Measurements from ENCODE around the gene SLC16A12. TPM values are rescaled to one million over a fixed set of nuclear protein-coding genes. Genes with fewer than 3 reads are reported as not detected.
A peak's percentile ranks its signal among the peaks of the same experiment; 100 is the strongest.
"Not testable (repeated sequence)": the region's sequence is repeated elsewhere in the genome, so short reads cannot be mapped to it uniquely, and the experiment has no call there.

SLC16A12 gene
- total and polyA plus RNA-seq, 8 donors = 6.0 to 38.2 (median 23.6) TPM

DNA sequence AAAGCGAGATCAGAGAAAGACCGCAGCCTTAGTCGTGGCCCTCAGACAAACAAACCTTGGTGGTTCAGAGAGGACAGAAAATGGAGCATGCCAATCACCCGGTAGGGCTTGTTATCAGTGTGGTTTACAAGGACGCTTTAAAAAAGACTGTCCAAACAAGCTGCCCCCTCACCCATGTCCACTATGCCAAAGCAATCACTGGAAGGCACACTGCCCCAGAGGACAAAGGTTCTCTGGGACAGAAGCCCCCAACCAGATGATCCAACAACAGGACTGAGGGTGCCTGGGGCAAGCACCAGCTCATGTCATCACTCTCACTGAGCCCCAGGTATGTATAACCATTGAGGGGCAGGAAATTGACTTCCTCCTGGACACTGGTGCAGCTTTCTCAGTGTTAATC lies 126.1 kb downstream of the SLC16A12 start:
- H3K27me3 ChIP-seq; H3K4me1 ChIP-seq; H3K9me3 ChIP-seq; H3K4me3 ChIP-seq; ATAC-seq; H3K36me3 ChIP-seq; H3K27ac ChIP-seq; FAIRE-seq; DNase-seq; intact Hi-C loops (cut with DNase I): not testable (repeated sequence)
- WGBS, 2 donors = 79 to 83% methylated on average over 5 of the region's 5 CpGs

DNA sequence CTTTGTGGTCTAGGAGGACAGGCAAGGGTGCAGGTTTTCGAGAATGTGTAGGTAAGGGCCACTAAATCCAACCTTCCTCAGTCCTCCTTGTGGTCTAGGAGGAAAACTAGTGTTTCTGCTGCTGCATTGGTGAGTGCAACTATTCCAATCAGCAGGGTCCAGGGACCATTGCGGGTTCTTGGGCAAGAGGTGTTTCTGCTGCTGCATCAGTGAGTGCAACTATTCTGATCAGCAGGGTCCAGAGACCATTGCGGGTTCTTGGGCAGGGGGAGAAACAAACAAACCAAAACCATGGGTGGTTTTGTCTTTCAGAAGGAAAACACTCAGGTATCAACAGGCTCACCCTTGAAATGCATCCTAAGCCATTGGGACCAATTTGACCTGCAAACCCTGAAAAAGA lies 127.6 kb downstream of the SLC16A12 start:
- H3K4me3 ChIP-seq; H3K27ac ChIP-seq; intact Hi-C loops (cut with DNase I); H3K36me3 ChIP-seq; H3K27me3 ChIP-seq; FAIRE-seq; DNase-seq; H3K4me1 ChIP-seq; ATAC-seq; H3K9me3 ChIP-seq: not testable (repeated sequence)
- WGBS, 2 donors = 96 to 100% methylated on average over 3 of the region's 3 CpGs

DNA sequence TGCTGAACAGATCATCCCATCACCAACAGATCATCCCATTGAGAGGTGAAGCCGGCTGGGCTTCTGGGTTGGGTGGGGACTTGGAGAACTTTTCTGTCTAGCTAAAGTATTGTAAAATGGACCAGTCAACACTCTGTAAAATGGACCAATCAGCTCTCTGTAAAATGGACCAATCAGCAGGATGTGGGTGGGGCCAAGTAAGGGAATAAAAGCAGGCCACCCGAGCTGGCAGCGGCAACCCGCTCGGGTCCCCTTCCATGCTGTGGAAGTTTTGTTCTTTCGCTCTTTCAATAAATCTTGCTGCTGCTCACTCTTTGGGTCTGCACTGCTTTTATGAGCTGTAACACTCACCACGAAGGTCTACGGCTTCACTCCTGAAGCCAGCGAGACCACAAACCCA lies 129.2 kb downstream of the SLC16A12 start:
- ATAC-seq; FAIRE-seq; H3K27ac ChIP-seq; H3K36me3 ChIP-seq; H3K27me3 ChIP-seq; DNase-seq; H3K9me3 ChIP-seq; H3K4me1 ChIP-seq; H3K4me3 ChIP-seq; intact Hi-C loops (cut with DNase I): not testable (repeated sequence)
- 97 to 99% methylated on average over 9 of the region's 9 CpGs for WGBS, 2 donors

GRCh38 chr10:89404104-89405047 lies 131.0 kb downstream of the SLC16A12 start:
- ATAC-seq (peak in 3 of 4 donors; percentile 80 to 98 (median 80)), DNase-seq (peak in 2 of 6 donors; percentile 23 to 43), FAIRE-seq (no peak)
- Histone ChIP-seq H3K4me1 (no peaks in the 10 kb centered on the region), H3K36me3 (no peaks in the 10 kb centered on the region), H3K9me3 (no peaks in the 10 kb centered on the region), H3K4me3 (no peak overlapping the region), H3K27ac (peak overlapping the region in 2 of 4 donors; percentile 31 to 42), H3K27me3 (no peaks in the 10 kb centered on the region)
- WGBS, 2 donors = 78 to 81% methylated on average over 11 of the region's 11 CpGs
- TF ChIP-seq, protein P1, sequence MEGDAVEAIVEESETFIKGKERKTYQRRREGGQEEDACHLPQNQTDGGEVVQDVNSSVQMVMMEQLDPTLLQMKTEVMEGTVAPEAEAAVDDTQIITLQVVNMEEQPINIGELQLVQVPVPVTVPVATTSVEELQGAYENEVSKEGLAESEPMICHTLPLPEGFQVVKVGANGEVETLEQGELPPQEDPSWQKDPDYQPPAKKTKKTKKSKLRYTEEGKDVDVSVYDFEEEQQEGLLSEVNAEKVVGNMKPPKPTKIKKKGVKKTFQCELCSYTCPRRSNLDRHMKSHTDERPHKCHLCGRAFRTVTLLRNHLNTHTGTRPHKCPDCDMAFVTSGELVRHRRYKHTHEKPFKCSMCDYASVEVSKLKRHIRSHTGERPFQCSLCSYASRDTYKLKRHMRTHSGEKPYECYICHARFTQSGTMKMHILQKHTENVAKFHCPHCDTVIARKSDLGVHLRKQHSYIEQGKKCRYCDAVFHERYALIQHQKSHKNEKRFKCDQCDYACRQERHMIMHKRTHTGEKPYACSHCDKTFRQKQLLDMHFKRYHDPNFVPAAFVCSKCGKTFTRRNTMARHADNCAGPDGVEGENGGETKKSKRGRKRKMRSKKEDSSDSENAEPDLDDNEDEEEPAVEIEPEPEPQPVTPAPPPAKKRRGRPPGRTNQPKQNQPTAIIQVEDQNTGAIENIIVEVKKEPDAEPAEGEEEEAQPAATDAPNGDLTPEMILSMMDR (IDR thresholded peaks at IDR 0.05) = no peak
- intact Hi-C loops (cut with DNase I) = no loop called here

GRCh38 chr10:89403043-89403442 lies 132.4 kb downstream of the SLC16A12 start:
- H3K27ac ChIP-seq = no peak overlapping the region
- H3K9me3 ChIP-seq = no peaks in the 10 kb centered on the region
- FAIRE-seq = no peak
- no peaks in the 10 kb centered on the region for H3K36me3 ChIP-seq
- TF ChIP-seq, protein P1 (IDR thresholded peaks at IDR 0.05) = no peak
- H3K4me1 ChIP-seq = no peaks in the 10 kb centered on the region
- WGBS, 2 donors = 92 to 93% methylated on average over 2 of the region's 2 CpGs
- no peaks in the 10 kb centered on the region for H3K27me3 ChIP-seq
- DNase-seq = no peak
- intact Hi-C loops (cut with DNase I) = no loop called here
- no peak for ATAC-seq
- no peak overlapping the region for H3K4me3 ChIP-seq

DNA sequence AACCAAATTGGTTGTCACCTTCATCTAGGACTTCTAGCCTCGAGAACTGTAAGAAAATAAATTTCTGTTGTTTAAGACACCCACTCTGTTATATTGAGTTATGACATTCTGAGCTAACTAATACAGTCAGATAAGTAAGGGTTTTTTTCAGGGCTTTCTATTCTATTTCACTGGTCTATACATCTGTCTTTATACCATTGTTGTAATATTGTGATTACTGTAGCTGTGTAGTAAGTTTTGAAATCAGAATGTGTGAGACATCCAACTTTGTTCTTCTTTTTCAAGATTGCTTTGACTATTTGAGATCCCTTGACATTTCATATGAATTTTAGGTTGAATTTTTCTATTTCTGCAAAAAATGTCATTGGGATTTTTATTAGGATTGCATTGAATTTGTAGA lies 135.4 kb downstream of the SLC16A12 start:
- no peak overlapping the region for H3K4me3 ChIP-seq
- no peaks in the 10 kb centered on the region for H3K36me3 ChIP-seq
- no peaks in the 10 kb centered on the region for H3K27me3 ChIP-seq
- FAIRE-seq = no peak
- WGBS, 2 donors = 90 to 96% methylated on average over 1 of the region's 1 CpG
- ATAC-seq = no peak
- no peak overlapping the region for H3K27ac ChIP-seq
- intact Hi-C loops (cut with DNase I) = no loop called here
- H3K9me3 ChIP-seq = no peaks in the 10 kb centered on the region
- no peaks in the 10 kb centered on the region for H3K4me1 ChIP-seq
- no peak for DNase-seq
- TF ChIP-seq, protein P1 (IDR thresholded peaks at IDR 0.05) = no peak
